Natural killer cell treated with Interleukin-12 subunit alpha and Interleukin-12 subunit beta and Interleukin-15 and Interleukin-18, amount 100 ng/mL, for 72 hours (primary cell): Measurements from ENCODE around the gene CTNNA2. TPM values are rescaled to one million over a fixed set of nuclear protein-coding genes. Genes with fewer than 3 reads are reported as not detected.

Source experiments
- ATAC-seq, 2 donors: fragments of 150-1000 bp; cut with Tn5 transposase in 1 of 2; sonication (Bioruptor Pico), chemical (Tn5 transposase) in 1 of 2; 2 replicates each; pipeline ENCODE4 v1.10.0; 2021
- DNase-seq: peaks from one replicate; pipeline ENCODE4 v3.0.0; 2022; ENCODE audit warnings: low spot score
- H3K27ac Mint-ChIP-seq, 2 donors: 1 replicate in 1 of 2; 2 replicates in 1 of 2; pipeline ENCODE4 v1.8.0; 2022; ENCODE audit warnings: mixed read lengths in 2 of 2, mild to moderate bottlenecking in 1 of 2, moderate library complexity in 1 of 2
- H3K27me3 Mint-ChIP-seq, 2 donors: 1 replicate in 1 of 2; 2 replicates in 1 of 2; pipeline ENCODE4 v1.8.0; 2022; ENCODE audit warnings: mixed read lengths in 2 of 2
- H3K36me3 Mint-ChIP-seq: one replicate; pipeline ENCODE4 v1.8.0; 2022; ENCODE audit warnings: mixed read lengths
- H3K4me1 Mint-ChIP-seq, 2 donors: 1 replicate in 1 of 2; 2 replicates in 1 of 2; pipeline ENCODE4 v1.8.0; 2022; ENCODE audit warnings: low read depth in 2 of 2, mixed read lengths in 2 of 2, mild to moderate bottlenecking in 1 of 2
- H3K4me3 Mint-ChIP-seq: one replicate; pipeline ENCODE4 v1.8.0; 2022; ENCODE audit warnings: mixed read lengths
- H3K9me3 Mint-ChIP-seq: 2 replicates; pipeline ENCODE4 v1.8.0; 2022; ENCODE audit warnings: mixed read lengths
- total RNA-seq, 2 donors: library from RNA; stranded (reverse); gene quantifications; one replicate each; pipeline ENCODE4 v1.2.3, GENCODE V29; 2022

Gene CTNNA2
- total RNA-seq, 2 donors from 2014 or later, result not detected

DNA sequence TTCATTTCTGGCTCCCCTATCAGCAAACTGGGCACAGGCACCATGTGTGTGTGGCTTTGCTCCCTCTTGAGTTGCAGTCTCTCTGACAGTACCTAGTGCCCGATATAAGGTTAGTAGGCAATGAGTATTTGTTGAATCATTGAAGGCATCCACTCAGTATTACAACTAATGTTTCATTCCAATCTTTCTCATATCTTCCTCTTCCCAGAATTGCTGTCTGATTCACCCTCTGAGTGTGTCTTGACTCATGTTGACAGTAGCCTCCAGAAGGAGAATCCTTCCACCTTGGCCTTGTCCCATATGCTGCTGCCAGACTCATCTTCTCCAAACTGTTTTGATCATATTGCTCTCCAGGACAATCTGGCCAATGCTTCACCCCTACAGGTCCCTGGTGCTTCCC is 589.2 kb downstream of the CTNNA2 start:
- no peaks in the 10 kb centered on the region for H3K27me3 Mint-ChIP-seq
- H3K9me3 Mint-ChIP-seq, result peaks cover 11% of the 10 kb centered on the region
- no peak overlapping the region for H3K4me3 Mint-ChIP-seq
- H3K4me1 Mint-ChIP-seq, result no peaks in the 10 kb centered on the region
- DNase-seq (no peak), ATAC-seq (no peak)
- no peak overlapping the region for H3K27ac Mint-ChIP-seq
- H3K36me3 Mint-ChIP-seq, result peaks cover 12% of the 10 kb centered on the region

DNA sequence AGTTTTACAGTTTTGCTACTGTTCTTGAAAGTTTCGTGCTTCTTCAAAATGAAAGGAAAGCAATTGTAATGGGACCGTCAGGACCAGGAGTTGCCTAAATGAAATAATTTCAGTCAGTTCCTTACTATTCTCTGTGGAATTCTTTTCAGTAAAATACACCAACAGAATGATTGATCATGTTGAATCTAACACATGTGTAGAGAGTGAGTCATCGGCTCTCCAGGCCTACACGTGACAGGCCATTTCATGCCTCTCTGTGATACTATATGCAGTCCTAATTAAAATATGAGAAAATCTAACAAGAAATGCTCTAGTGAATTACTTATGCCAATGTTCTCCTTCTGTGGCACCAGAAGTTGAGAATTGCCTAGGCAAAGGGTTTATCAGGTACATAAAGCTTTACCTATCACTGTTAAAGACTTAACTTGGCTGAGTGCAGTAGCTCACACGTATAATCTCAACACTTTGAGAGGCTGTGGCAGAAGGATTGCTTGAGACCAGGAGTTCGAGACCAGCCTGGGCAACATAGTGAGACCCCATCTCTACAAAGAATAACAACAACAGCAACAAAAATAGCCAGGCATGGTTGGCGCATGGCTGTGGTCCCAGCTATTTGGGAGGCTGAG is 592.3 kb downstream of the CTNNA2 start:
- Mint-ChIP-seq H3K4me1 (no peaks in the 10 kb centered on the region), H3K27ac (no peak overlapping the region), H3K9me3 (peaks cover 14% of the 10 kb centered on the region), H3K4me3 (no peak overlapping the region), H3K27me3 (no peaks in the 10 kb centered on the region), H3K36me3 (no peaks in the 10 kb centered on the region)
- ATAC-seq, result no peak
- no peak for DNase-seq

DNA sequence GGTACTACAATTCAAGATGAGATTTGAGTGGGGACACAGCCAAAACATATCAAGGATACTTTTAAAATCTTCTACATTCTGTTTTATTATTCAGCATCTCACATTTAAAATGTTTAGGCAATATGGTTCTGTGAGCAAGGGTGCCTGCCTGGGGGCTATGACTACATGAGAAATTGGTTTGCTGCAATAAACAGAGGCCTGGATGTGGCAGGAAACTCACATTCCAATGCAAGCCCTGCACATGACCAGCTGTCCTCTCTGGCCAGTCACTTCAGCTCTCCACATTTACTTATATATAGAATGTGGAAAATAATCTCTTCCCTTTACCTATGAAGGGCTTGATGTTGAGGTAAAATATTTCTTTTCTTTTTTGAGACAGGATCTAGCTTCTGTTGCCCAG is 598.3 kb downstream of the CTNNA2 start:
- Mint-ChIP-seq H3K27ac (no peak overlapping the region), H3K9me3 (peaks cover 20% of the 10 kb centered on the region), H3K36me3 (no peaks in the 10 kb centered on the region), H3K4me3 (no peak overlapping the region), H3K27me3 (no peaks in the 10 kb centered on the region), H3K4me1 (no peaks in the 10 kb centered on the region)
- ATAC-seq (no peak), DNase-seq (no peak)

DNA sequence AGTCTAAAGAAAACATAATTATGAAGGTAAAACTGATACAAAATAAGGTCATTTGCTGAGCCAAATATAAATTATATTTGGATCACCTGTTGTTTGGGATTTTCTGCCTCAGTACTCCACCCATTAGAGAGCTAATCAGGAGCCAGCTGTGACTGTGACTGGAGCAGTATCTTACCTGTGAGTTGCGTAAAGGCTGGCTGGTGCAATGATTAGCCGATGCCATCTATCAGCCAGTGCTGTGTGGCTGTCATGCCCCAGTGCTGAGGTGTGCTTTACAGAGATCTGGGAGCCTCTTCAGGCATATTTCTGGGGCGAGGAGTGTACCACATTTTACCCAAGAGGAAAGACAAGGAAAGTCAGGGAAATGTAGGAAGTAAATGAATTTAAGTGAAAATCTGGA is 599.9 kb downstream of the CTNNA2 start:
- no peak overlapping the region for H3K4me3 Mint-ChIP-seq
- ATAC-seq, result no peak
- peaks cover 20% of the 10 kb centered on the region for H3K9me3 Mint-ChIP-seq
- no peaks in the 10 kb centered on the region for H3K4me1 Mint-ChIP-seq
- H3K27ac Mint-ChIP-seq, result no peak overlapping the region
- no peaks in the 10 kb centered on the region for H3K27me3 Mint-ChIP-seq
- no peaks in the 10 kb centered on the region for H3K36me3 Mint-ChIP-seq
- DNase-seq, result no peak

DNA sequence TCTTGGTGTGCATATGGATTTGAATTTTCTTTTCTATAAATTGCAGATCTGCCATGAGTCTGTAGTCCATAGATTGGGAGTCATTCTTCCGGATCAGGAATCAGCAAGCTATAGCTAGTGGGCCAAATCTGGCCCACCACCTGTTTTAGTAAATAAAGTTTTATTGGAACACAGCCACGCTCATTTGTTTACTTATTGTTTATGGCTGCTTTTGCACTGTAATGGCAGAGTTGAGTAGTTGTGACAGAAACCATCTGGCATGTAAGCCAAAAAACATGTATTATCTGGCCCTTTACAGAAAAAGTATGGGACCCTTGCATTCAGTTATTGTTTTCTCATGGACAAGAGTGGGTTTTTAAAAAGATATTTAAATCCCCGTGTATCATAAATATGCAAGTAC is 600.5 kb downstream of the CTNNA2 start:
- H3K9me3 Mint-ChIP-seq, result peaks cover 19% of the 10 kb centered on the region
- H3K4me1 Mint-ChIP-seq, result no peaks in the 10 kb centered on the region
- no peak for DNase-seq
- no peak overlapping the region for H3K4me3 Mint-ChIP-seq
- no peak overlapping the region for H3K27ac Mint-ChIP-seq
- H3K36me3 Mint-ChIP-seq, result no peaks in the 10 kb centered on the region
- H3K27me3 Mint-ChIP-seq, result no peaks in the 10 kb centered on the region
- no peak for ATAC-seq

DNA sequence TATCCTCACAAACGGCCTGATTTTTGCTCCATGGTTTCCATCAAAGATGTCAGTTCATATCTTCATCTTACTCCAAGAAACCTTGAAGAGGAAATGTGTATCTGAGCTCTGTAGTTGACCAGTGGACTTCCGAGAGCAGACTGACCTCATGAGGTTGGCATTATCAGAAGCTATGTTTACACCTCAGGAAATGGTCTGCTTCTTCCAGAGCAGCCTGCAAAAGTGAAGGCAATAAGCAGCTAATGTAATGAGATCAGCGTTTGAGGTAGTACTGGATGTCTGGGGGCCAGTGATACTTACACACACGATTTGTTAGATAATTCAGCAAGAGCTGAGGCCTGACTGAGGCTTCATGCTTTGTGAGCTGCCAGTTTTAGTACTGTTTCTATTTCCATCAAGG is 602.0 kb downstream of the CTNNA2 start:
- Mint-ChIP-seq H3K4me1 (no peaks in the 10 kb centered on the region), H3K4me3 (no peak overlapping the region), H3K27ac (no peak overlapping the region), H3K27me3 (no peaks in the 10 kb centered on the region), H3K9me3 (peaks cover 19% of the 10 kb centered on the region), H3K36me3 (no peaks in the 10 kb centered on the region)
- no peak for ATAC-seq
- DNase-seq, result no peak

DNA sequence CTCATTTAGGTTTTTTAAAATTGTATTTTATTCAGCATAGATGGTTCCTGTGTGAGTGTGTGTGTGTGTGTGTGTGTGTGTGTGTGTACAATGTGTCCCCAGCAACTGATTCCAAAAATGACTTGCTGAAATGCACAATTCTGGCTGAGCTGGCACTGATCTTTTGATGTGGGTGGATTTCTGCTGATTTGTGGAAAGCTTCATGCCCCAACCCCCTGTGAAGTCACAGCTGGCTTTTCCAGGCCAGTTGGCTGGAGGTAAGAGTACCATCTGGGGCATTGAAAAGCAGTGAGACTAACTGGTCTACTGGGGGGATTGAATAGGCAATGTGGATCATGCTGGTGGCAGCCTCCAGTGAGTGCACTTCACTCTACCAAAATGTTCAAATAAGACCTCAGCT is 604.5 kb downstream of the CTNNA2 start:
- no peak for DNase-seq
- Mint-ChIP-seq H3K27ac (no peak overlapping the region), H3K36me3 (no peaks in the 10 kb centered on the region), H3K9me3 (peaks cover 18% of the 10 kb centered on the region), H3K4me3 (no peak overlapping the region), H3K4me1 (no peaks in the 10 kb centered on the region), H3K27me3 (no peaks in the 10 kb centered on the region)
- no peak for ATAC-seq

DNA sequence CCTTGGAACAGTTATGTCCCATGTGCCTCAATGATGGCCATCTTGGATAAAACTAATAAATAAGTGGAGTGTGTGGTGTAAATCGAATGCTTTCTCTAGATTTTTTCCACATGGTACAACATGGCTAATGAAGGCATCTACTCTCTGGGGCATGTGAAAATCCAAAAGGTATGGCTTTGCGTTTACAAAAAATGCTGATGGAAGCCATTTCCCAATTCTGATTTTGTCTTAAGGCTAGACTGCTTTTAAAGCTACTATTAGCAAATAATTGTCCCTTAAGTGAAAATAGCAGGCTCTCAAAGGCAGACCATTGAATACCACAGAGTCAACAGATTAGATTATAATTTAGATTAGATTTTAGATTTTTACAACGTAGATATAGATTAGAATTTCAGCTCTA is 608.0 kb downstream of the CTNNA2 start:
- Mint-ChIP-seq H3K4me3 (no peak overlapping the region), H3K27ac (no peak overlapping the region), H3K4me1 (no peaks in the 10 kb centered on the region), H3K9me3 (peaks cover 16% of the 10 kb centered on the region), H3K27me3 (no peaks in the 10 kb centered on the region), H3K36me3 (no peaks in the 10 kb centered on the region)
- DNase-seq (no peak), ATAC-seq (no peak)

DNA sequence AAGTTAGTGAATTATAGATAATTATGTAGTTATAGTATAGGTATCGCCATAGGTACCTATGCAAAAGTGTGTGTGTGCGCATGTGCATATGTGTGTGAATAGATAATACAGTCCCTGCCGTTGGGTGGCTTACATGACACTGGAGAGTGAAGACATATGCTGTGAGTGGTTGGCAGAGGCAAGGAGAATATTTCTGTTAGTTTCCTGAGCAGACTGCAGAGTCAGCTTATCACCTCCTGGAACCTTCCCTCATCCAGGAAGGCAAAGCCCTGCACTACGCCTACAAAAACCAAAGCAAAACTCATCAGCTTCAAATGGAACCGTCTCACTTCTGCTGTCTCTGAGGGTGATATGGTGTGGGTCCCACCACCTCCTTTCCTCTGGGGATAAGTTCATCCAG is 609.8 kb downstream of the CTNNA2 start:
- H3K4me1 Mint-ChIP-seq, result no peaks in the 10 kb centered on the region
- no peaks in the 10 kb centered on the region for H3K27me3 Mint-ChIP-seq
- DNase-seq (no peak), ATAC-seq (no peak)
- H3K9me3 Mint-ChIP-seq, result peaks cover 19% of the 10 kb centered on the region
- no peak overlapping the region for H3K27ac Mint-ChIP-seq
- H3K36me3 Mint-ChIP-seq, result no peaks in the 10 kb centered on the region
- H3K4me3 Mint-ChIP-seq, result no peak overlapping the region

DNA sequence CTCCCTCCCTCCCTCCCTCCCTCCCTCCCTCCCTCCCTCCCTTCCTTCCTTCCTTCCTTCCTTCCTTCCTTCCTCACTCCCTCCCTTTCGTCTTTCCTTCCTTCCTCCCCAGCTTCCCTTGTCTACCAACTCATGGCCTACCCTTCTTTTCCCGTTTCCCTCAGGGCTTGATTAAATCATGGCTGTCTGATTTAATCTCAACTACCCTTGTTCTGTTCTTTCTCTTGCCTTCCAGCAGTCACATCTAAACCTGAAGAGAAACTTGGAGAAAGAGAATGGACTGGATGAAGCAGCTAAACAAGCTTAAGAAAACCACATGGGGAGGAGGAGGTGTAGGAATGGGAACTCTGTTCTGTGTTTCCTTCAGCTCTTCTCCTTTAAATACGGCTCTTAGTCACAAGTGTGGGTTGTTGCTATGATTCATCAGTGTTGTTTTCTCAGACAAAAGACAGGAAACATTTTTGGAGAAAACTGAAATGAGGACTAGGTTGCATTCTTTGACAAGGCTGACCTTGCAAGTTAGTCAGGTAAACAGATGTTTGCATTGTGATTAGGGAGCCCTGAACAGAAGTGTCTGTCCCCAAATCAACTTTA is 613.8 kb downstream of the CTNNA2 start:
- no peaks in the 10 kb centered on the region for H3K27me3 Mint-ChIP-seq
- no peaks in the 10 kb centered on the region for H3K4me1 Mint-ChIP-seq
- ATAC-seq (no peak), DNase-seq (no peak)
- H3K27ac Mint-ChIP-seq, result no peak overlapping the region
- peaks cover 18% of the 10 kb centered on the region for H3K9me3 Mint-ChIP-seq
- no peaks in the 10 kb centered on the region for H3K36me3 Mint-ChIP-seq
- H3K4me3 Mint-ChIP-seq, result no peak overlapping the region

DNA sequence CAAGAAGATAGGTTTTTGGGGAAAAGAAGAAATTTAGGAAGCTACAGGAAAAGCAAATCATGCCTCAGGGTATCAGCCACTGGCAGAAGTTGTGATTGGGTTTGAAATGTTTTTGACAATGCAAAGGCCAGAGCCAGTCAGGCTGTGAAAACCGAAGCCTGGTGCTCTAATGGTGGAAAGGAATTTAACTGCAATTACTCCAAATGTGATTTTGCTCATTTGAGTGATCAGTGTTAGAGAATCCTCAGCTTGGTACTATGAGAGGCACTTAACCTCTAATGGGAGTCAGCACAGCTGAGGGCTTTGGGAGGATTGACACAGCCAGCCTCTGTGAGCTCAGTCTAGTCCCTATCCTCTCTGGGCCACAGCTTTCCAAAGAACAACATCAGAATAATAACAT is 615.2 kb downstream of the CTNNA2 start:
- ATAC-seq (no peak), DNase-seq (no peak)
- Mint-ChIP-seq H3K4me1 (no peaks in the 10 kb centered on the region), H3K36me3 (no peaks in the 10 kb centered on the region), H3K27ac (no peak overlapping the region), H3K9me3 (peaks cover 14% of the 10 kb centered on the region), H3K27me3 (no peaks in the 10 kb centered on the region), H3K4me3 (no peak overlapping the region)

DNA sequence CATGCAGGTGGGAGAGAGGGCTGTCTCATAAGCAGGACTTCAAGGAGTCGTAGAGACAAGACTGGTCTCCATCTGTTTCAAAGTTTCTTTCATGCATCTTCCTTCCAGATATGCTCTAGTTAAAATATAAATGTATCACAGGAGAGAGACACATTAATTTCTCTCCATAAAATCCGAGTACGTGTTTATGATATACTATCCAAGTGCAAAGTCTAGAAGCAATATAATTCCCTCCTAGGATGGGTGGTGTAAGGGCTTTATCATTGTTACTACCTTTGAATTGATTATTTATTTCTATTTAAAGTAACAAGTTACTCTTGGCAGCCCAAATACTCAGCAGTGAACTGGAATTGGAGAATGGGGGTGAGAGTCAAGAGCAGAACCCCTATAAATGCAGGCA is 619.4 kb downstream of the CTNNA2 start:
- ATAC-seq (no peak), DNase-seq (no peak)
- Mint-ChIP-seq H3K4me1 (no peaks in the 10 kb centered on the region), H3K36me3 (no peaks in the 10 kb centered on the region), H3K27ac (no peak overlapping the region), H3K9me3 (peaks cover 6% of the 10 kb centered on the region), H3K27me3 (no peaks in the 10 kb centered on the region), H3K4me3 (no peak overlapping the region)

DNA sequence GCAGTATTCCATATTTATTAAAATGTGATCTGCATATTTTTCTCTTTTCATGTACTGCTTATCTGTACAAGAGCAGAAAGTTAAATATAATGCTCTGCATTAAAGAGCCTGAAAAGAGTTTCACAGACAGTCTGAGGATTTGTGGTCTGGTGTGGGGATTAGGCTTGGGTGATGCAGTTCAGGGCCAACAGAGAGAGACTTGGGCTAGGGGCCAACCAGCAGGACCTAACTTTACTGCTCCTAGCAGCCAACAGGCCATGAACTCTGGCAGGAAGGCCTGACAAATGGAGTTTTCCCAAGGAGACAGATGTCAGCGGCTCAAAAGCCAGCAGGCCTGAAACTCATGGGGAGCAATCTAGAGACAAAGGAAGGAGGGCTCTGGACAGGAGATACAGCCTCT is 622.1 kb downstream of the CTNNA2 start:
- H3K36me3 Mint-ChIP-seq, result no peaks in the 10 kb centered on the region
- H3K27ac Mint-ChIP-seq, result no peak overlapping the region
- DNase-seq (no peak), ATAC-seq (no peak)
- no peak overlapping the region for H3K4me3 Mint-ChIP-seq
- H3K27me3 Mint-ChIP-seq, result no peaks in the 10 kb centered on the region
- no peaks in the 10 kb centered on the region for H3K4me1 Mint-ChIP-seq
- H3K9me3 Mint-ChIP-seq, result peaks cover 5% of the 10 kb centered on the region

DNA sequence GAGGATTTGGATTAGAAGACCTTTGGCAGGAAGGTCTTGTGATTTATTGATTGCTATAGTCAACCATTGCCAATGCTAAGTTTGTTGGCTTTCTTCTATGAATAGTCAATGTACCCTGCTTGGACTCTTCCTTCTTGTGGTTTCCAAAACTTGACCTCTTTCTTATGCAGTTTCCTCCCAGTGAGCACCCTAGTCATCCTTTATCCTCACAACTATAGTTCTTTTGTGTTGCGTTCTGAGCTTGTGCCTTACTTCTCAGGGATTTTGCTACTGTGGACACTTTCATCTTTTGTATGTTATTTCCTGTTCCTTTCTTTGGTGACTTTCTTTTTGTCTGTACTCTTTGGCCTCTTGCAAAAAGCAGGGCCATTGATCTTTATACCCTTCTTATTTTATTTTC is 623.5 kb downstream of the CTNNA2 start:
- H3K27me3 Mint-ChIP-seq, result no peaks in the 10 kb centered on the region
- no peak overlapping the region for H3K27ac Mint-ChIP-seq
- no peaks in the 10 kb centered on the region for H3K36me3 Mint-ChIP-seq
- no peaks in the 10 kb centered on the region for H3K4me1 Mint-ChIP-seq
- peaks cover 5% of the 10 kb centered on the region for H3K9me3 Mint-ChIP-seq
- no peak overlapping the region for H3K4me3 Mint-ChIP-seq
- no peak for ATAC-seq
- DNase-seq, result no peak

DNA sequence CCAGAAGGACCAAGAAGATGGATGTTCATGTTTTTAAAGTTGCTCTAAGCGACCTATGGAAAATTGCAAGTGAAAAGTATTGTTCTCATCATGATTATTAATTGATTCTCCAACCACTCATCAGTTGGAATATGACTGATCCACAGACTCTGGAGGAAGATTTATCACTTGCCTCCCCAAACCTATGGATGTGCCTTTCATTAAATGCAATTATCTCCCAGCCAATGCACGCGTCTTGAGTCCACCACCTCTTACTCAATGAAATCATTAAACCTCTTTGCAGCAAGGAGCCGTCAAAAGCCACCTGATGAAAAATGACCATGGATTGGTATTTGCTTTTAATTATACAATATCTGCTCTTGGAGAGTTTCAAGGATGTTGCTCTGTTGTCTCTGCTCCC is 626.1 kb downstream of the CTNNA2 start:
- Mint-ChIP-seq H3K36me3 (no peaks in the 10 kb centered on the region), H3K4me3 (no peak overlapping the region), H3K4me1 (no peaks in the 10 kb centered on the region), H3K27ac (no peak overlapping the region), H3K9me3 (peaks cover 4% of the 10 kb centered on the region), H3K27me3 (no peaks in the 10 kb centered on the region)
- DNase-seq, result no peak
- ATAC-seq, result no peak
